SK-N-MC (cell line): ENCODE results near the gene SH3GL3.

Source experiments
- EZH2 ChIP-seq: fragments of 200-600 bp; sonication (generic); IDR thresholded peaks from one replicate; pipeline ENCODE4 v1.6.1; 2017; ENCODE audit warnings: antibody characterized with exemption
- POLR2AphosphoS5 ChIP-seq: IDR thresholded peaks from 2 replicates; pipeline ENCODE4 v1.6.1; 2012; ENCODE audit warnings: mild to moderate bottlenecking, low read depth, low read length, borderline replicate concordance

DNA sequence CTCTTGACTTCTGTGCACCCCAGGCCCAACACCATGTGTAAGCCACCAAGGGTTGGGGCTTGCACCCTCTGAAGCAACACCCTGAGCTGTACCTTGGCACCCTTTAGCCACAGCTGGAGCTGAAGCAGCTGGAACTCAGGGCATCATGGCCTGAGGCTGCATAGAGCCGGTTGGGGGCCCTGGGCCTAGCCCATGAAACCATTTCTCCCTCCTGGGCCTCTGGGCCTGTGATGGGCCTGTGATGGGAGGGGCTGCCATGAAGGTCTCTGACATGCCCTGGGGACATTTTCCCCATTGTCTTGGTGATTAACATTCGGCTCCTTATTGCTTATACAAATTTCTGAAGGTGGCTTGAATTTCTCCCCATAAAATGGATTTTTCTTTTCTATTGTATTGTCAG lies 184.4 kb downstream of the SH3GL3 start:
- TF ChIP-seq POLR2AphosphoS5 (no peak), EZH2 (no peak)
